ENCODE results near the gene PTPN13. TPM values are rescaled to one million over a fixed set of nuclear protein-coding genes. Genes with fewer than 3 reads are reported as not detected.

PTPN13 gene
- total RNA-seq, 2 donors from 2014 or later: 4.3 to 4.8 TPM

GRCh38 chr4:86587381-86588140, 6.6 kb upstream of the PTPN13 start:
- intact Hi-C loops (cut with DNase I, micrococcal nuclease): no loop called here
- DNase-seq (no peak), ATAC-seq (no peak)

GRCh38 chr4:86592553-86593249, 1.4 kb upstream of the PTPN13 start:
- ATAC-seq (no peak), DNase-seq (no peak)
- intact Hi-C loops (cut with DNase I, micrococcal nuclease): no loop called here

GRCh38 chr4:86594559-86595425, 677 bp downstream of the PTPN13 start:
- DNase-seq (peak in 1 of 2 donors; percentile 39), ATAC-seq (peak; percentile 60)
- intact Hi-C loops (cut with DNase I, micrococcal nuclease): no loop called here

- intact Hi-C loops (cut with DNase I, micrococcal nuclease): no loop called here
- ATAC-seq: no peak
- peak in 1 of 2 donors; percentile 10 for DNase-seq
These were observed 1.3 kb downstream of the PTPN13 start for GRCh38 chr4:86595426-86595805.

GRCh38 chr4:86596807-86597206, 2.7 kb downstream of the PTPN13 start:
- no peak for DNase-seq
- no peak for ATAC-seq
- intact Hi-C loops (cut with DNase I, micrococcal nuclease): no loop called here

- intact Hi-C loops (cut with DNase I, micrococcal nuclease): no loop called here
- ATAC-seq: no peak
These were observed 6.0 kb downstream of the PTPN13 start for GRCh38 chr4:86600007-86600653.

GRCh38 chr4:86603311-86603885, 9.3 kb downstream of the PTPN13 start:
- ATAC-seq: no peak

More at GRCh38 chr4:86600007-86600653, 6.0 kb downstream of the PTPN13 start:
- DNase-seq: no peak

GRCh38 chr4:86606809-86607208, 12.7 kb downstream of the PTPN13 start:
- ATAC-seq (no peak), DNase-seq (no peak)
- intact Hi-C loops (cut with DNase I, micrococcal nuclease): no loop called here

More at GRCh38 chr4:86603311-86603885, 9.3 kb downstream of the PTPN13 start:
- intact Hi-C loops (cut with DNase I, micrococcal nuclease): no loop called here
- no peak for DNase-seq

GRCh38 chr4:86608757-86609375, 14.8 kb downstream of the PTPN13 start:
- ATAC-seq (no peak), DNase-seq (no peak)
- intact Hi-C loops (cut with DNase I, micrococcal nuclease): no loop called here

GRCh38 chr4:86611757-86612156, 17.6 kb downstream of the PTPN13 start:
- intact Hi-C loops (cut with DNase I, micrococcal nuclease): no loop called here
- DNase-seq (no peak), ATAC-seq (no peak)

- ATAC-seq: no peak
- intact Hi-C loops (cut with DNase I, micrococcal nuclease): no loop called here
These were observed 19.6 kb downstream of the PTPN13 start for GRCh38 chr4:86613734-86614133.

GRCh38 chr4:86614865-86615264, 20.8 kb downstream of the PTPN13 start:
- no peak for ATAC-seq
- intact Hi-C loops (cut with DNase I, micrococcal nuclease): no loop called here
- no peak for DNase-seq

More at GRCh38 chr4:86613734-86614133, 19.6 kb downstream of the PTPN13 start:
- no peak for DNase-seq

- DNase-seq: no peak
- ATAC-seq: no peak
- intact Hi-C loops (cut with DNase I, micrococcal nuclease): no loop called here
These were observed 21.4 kb downstream of the PTPN13 start for GRCh38 chr4:86615501-86615900.

GRCh38 chr4:86619656-86620055, 25.5 kb downstream of the PTPN13 start:
- intact Hi-C loops (cut with DNase I, micrococcal nuclease): no loop called here

GRCh38 chr4:86621435-86621834, 27.3 kb downstream of the PTPN13 start:
- intact Hi-C loops (cut with DNase I, micrococcal nuclease): no loop called here
- DNase-seq: no peak
- no peak for ATAC-seq

More at GRCh38 chr4:86619656-86620055, 25.5 kb downstream of the PTPN13 start:
- ATAC-seq: no peak
- DNase-seq: no peak

- intact Hi-C loops (cut with DNase I, micrococcal nuclease): no loop called here
- no peak for ATAC-seq
- DNase-seq: no peak
These were observed 32.0 kb downstream of the PTPN13 start for GRCh38 chr4:86626066-86626465.

- no peak for ATAC-seq
- DNase-seq: no peak
- intact Hi-C loops (cut with DNase I, micrococcal nuclease): no loop called here
These were observed 33.5 kb downstream of the PTPN13 start for GRCh38 chr4:86627462-86628135.

GRCh38 chr4:86630629-86631028, 36.5 kb downstream of the PTPN13 start:
- DNase-seq (no peak), ATAC-seq (no peak)
- intact Hi-C loops (cut with DNase I, micrococcal nuclease): no loop called here

All from left colon (tissue), 2 donors.